Measurements from ENCODE around the gene NEIL1. TPM values are rescaled to one million over a fixed set of nuclear protein-coding genes. Genes with fewer than 3 reads are reported as not detected.

NEIL1 gene
- polyA plus RNA-seq, 2 of the 4 experiments (the other 2 are of a cell fraction) = 3.2 to 6.8 TPM

GRCh38 chr15:75350601-75351361, 3.9 kb downstream of the NEIL1 start:
- no peak for TF ChIP-seq RAD21 (conservative IDR thresholded peaks at IDR 0.05 in 1 of 2, IDR thresholded peaks at IDR 0.05 in 1 of 2)
- TF ChIP-seq GATA3 (IDR thresholded peaks at IDR 0.05; ENCODE audit: borderline replicate concordance) = no peak
- TF ChIP-seq CTCF (IDR thresholded peaks at IDR 0.05) = no peak
- no peak for TF ChIP-seq EHF (CRISPR knock-in tag; IDR thresholded peaks at IDR 0.05)
- no peak for TF ChIP-seq HOXA7 (CRISPR knock-in tag; IDR thresholded peaks at IDR 0.05)
- TF ChIP-seq SMC3 (IDR thresholded peaks at IDR 0.05) = no peak
- no peak for TF ChIP-seq NPAS2 (CRISPR knock-in tag; IDR thresholded peaks at IDR 0.05; ENCODE audit: borderline replicate concordance)
- TF ChIP-seq EP300 (IDR thresholded peaks at IDR 0.05) = no peak
- no peak for TF ChIP-seq PHF8 (IDR thresholded peaks at IDR 0.05; ENCODE audit: borderline replicate concordance, low read depth)
- TF ChIP-seq CBX8 (IDR thresholded peaks at IDR 0.05) = no peak
- no peak for TF ChIP-seq KDM5A (IDR thresholded peaks at IDR 0.05)
- TF ChIP-seq, protein P1, sequence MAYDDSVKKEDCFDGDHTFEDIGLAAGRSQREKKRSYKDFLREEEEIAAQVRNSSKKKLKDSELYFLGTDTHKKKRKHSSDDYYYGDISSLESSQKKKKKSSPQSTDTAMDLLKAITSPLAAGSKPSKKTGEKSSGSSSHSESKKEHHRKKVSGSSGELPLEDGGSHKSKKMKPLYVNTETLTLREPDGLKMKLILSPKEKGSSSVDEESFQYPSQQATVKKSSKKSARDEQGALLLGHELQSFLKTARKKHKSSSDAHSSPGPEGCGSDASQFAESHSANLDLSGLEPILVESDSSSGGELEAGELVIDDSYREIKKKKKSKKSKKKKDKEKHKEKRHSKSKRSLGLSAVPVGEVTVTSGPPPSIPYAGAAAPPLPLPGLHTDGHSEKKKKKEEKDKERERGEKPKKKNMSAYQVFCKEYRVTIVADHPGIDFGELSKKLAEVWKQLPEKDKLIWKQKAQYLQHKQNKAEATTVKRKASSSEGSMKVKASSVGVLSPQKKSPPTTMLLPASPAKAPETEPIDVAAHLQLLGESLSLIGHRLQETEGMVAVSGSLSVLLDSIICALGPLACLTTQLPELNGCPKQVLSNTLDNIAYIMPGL (CRISPR knock-in tag; IDR thresholded peaks at IDR 0.05; ENCODE audit: borderline replicate concordance) = no peak
- TF ChIP-seq ZFP36 (IDR thresholded peaks at IDR 0.05; ENCODE audit: borderline replicate concordance, partially characterized antibody) = no peak
- TF ChIP-seq RNF2 (IDR thresholded peaks at IDR 0.05; ENCODE audit: borderline replicate concordance, low read depth) = no peak
- no peak for TF ChIP-seq EHMT2 (IDR thresholded peaks at IDR 0.05; ENCODE audit: low read depth)
- no peak for FAIRE-seq
- ChIA-PET CTCF (interaction anchor here (0.8 to 2.8 kb wide), 2 partner anchors 9 to 16 kb away, joined by 3 to 17 read pairs; no protein-coding TSS in a partner anchor), POLR2A (interaction anchor here (0.6 to 1.2 kb wide), 4 partner anchors 9 to 193 kb away, joined by 3 to 4 read pairs (median 4); no protein-coding TSS in a partner anchor)
- Histone ChIP-seq H3K4me3 (no peak overlapping the region), H3K27ac (no peak overlapping the region), H3K9me3 (no peaks in the 10 kb centered on the region), H3K4me2 (no peak overlapping the region), H3K4me1 (peaks cover 4% of the 10 kb centered on the region; the same call in 1 of the 3 replicates)
- no peak for DNase-seq (ENCODE audit: low read depth in 1 of 2, low spot score in 1 of 2)
- WGBS (ENCODE audit: missing lambda C conversion rate) = 89% methylated on average over 7 of the region's 7 CpGs
- ATAC-seq = no peak

DNA sequence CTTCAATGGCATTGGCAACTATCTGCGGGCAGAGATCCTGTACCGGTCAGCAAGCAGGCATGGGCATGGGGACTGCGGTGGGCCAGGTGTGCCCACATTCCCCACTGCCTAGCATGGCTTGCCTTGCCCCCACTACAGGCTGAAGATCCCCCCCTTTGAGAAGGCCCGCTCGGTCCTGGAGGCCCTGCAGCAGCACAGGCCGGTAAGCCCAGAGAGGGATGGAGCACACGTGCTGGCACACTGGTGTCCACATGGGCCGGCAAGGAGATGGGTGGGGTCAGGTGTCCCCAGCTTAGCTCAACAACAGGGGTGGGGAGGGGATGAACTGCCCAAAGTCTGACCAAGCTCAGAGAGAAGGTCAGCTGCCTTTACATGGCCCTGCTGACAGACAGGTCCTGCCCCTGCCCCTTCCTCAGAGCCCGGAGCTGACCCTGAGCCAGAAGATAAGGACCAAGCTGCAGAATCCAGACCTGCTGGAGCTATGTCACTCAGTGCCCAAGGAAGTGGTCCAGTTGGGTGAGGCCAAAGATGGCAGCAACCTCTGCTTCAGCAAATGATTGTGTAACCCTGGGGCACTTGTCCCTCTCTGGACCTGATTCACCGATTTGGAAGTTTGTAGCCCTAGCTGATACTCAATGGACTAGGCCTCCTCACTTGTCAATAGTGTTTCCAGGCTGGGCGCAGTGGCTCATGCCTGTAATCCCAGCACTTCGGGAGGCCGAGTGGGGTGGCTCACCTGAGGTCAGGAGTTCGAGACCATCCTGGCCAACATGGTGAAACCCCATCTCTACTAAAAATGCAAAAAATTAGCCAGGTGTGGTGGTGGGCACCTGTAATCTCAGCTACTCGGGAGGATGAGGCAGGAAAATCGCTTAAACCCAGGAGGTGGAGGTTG, 5.6 kb downstream of the NEIL1 start:
- H3K4me1 ChIP-seq = peaks cover 4% of the 10 kb centered on the region; the same call in 1 of the 3 replicates
- FAIRE-seq (no peak), ATAC-seq (no peak), DNase-seq (ENCODE audit: low read depth in 1 of 2, low spot score in 1 of 2) (no peak)
- H3K27ac ChIP-seq = no peak overlapping the region
- POLR2A ChIA-PET = no interaction called here
- no peak for TF ChIP-seq CHD2 (IDR thresholded peaks at IDR 0.05; ENCODE audit: low read length, partially characterized antibody)
- TF ChIP-seq EHMT2 (IDR thresholded peaks at IDR 0.05; ENCODE audit: low read depth) = no peak
- no peak for TF ChIP-seq ZFP36 (IDR thresholded peaks at IDR 0.05; ENCODE audit: borderline replicate concordance, partially characterized antibody)
- no peak for TF ChIP-seq MAZ (IDR thresholded peaks at IDR 0.05; ENCODE audit: borderline replicate concordance, low read depth, low read length)
- TF ChIP-seq CHD4 (IDR thresholded peaks at IDR 0.05; ENCODE audit: borderline replicate concordance) = no peak
- TF ChIP-seq, protein P2, sequence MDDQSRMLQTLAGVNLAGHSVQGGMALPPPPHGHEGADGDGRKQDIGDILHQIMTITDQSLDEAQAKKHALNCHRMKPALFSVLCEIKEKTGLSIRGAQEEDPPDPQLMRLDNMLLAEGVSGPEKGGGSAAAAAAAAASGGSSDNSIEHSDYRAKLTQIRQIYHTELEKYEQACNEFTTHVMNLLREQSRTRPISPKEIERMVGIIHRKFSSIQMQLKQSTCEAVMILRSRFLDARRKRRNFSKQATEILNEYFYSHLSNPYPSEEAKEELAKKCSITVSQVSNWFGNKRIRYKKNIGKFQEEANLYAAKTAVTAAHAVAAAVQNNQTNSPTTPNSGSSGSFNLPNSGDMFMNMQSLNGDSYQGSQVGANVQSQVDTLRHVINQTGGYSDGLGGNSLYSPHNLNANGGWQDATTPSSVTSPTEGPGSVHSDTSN (IDR thresholded peaks at IDR 0.05) = no peak
- TF ChIP-seq KDM1A (IDR thresholded peaks at IDR 0.05; ENCODE audit: low read depth) = no peak
- no peak for TF ChIP-seq POLR2A (IDR thresholded peaks at IDR 0.05; ENCODE audit: low read length)
- no peak for TF ChIP-seq FOSB (CRISPR knock-in tag; IDR thresholded peaks at IDR 0.05)
- no peak overlapping the region for H3K4me3 ChIP-seq
- WGBS (ENCODE audit: missing lambda C conversion rate) = 96% methylated on average over 14 of the region's 16 CpGs
- no peak overlapping the region for H3K4me2 ChIP-seq
- H3K9me3 ChIP-seq = no peaks in the 10 kb centered on the region
- CTCF ChIA-PET = interaction anchor here (1.1 to 5.8 kb wide), 6 partner anchors 8 to 44 kb away, joined by 3 to 72 read pairs (median 5); partner anchors contain the start of gene MAN2C1

Data from A549 (cell line).